Astrocyte of the hippocampus (primary cell): ENCODE results near the gene MAP1LC3B.

Source experiments
- DNase-seq: peaks from one replicate; pipeline ENCODE4 v3.0.0; 2011; ENCODE audit warnings: low read depth, low spot score

MAP1LC3B gene

GRCh38 chr16:87391950-87392820 lies at the start of gene MAP1LC3B:
Gene MAP1LC3B (plus strand): TSS chr16:87392336. CDS start chr16:87392428, 92 bp downstream.
- peak; percentile 100 for DNase-seq

GRCh38 chr16:87342504-87342903 lies 49.6 kb upstream of the MAP1LC3B start:
- DNase-seq = no peak

- DNase-seq = no peak
Measured at GRCh38 chr16:87342978-87343752, 49.0 kb upstream of the MAP1LC3B start.

- DNase-seq = no peak
Measured at GRCh38 chr16:87343753-87344050, 48.4 kb upstream of the MAP1LC3B start.

GRCh38 chr16:87344165-87344930 lies 47.8 kb upstream of the MAP1LC3B start:
- peak; percentile 29 for DNase-seq

- DNase-seq = peak; percentile 33
Measured at GRCh38 chr16:87344931-87345631, 47.1 kb upstream of the MAP1LC3B start.

GRCh38 chr16:87345726-87346424 lies 46.3 kb upstream of the MAP1LC3B start:
- no peak for DNase-seq

GRCh38 chr16:87346517-87347060 lies 45.5 kb upstream of the MAP1LC3B start:
- no peak for DNase-seq

GRCh38 chr16:87347932-87348615 lies 44.1 kb upstream of the MAP1LC3B start:
- no peak for DNase-seq

GRCh38 chr16:87348616-87349157 lies 43.4 kb upstream of the MAP1LC3B start:
- DNase-seq = no peak

GRCh38 chr16:87350031-87350430 lies 42.1 kb upstream of the MAP1LC3B start:
- DNase-seq = no peak

- peak; percentile 60 for DNase-seq
Measured at GRCh38 chr16:87350681-87351319, 41.3 kb upstream of the MAP1LC3B start.

GRCh38 chr16:87351320-87351698 lies 40.8 kb upstream of the MAP1LC3B start:
- DNase-seq = no peak

- no peak for DNase-seq
Measured at GRCh38 chr16:87352818-87353217, 39.3 kb upstream of the MAP1LC3B start.

- DNase-seq = no peak
Measured at GRCh38 chr16:87353613-87354012, 38.5 kb upstream of the MAP1LC3B start.

- DNase-seq = no peak
Measured at GRCh38 chr16:87356491-87356853, 35.7 kb upstream of the MAP1LC3B start.

- no peak for DNase-seq
Measured at GRCh38 chr16:87358250-87358649, 33.9 kb upstream of the MAP1LC3B start.

GRCh38 chr16:87358696-87359095 lies 33.4 kb upstream of the MAP1LC3B start:
- no peak for DNase-seq

- DNase-seq = no peak
Measured at GRCh38 chr16:87359121-87359520, 33.0 kb upstream of the MAP1LC3B start.
